OCI-LY3 (cell line): ENCODE measurements around the gene CCDC194.

Experiments used
- CTCF ChIP-seq: fragments of 200-600, 300-600 bp; sonication (generic); IDR thresholded peaks from 2 replicates; pipeline ENCODE4 v1.5.1; 2014; ENCODE audit warnings: antibody characterized with exemption, low read length, low read depth
- EZH2phosphoT487 ChIP-seq: fragments of 200-600 bp; shearing (Covaris generic); IDR thresholded peaks from 2 replicates; pipeline ENCODE4 v1.6.1; 2018; ENCODE audit warnings: antibody characterized with exemption, mixed run types, low read depth

DNA sequence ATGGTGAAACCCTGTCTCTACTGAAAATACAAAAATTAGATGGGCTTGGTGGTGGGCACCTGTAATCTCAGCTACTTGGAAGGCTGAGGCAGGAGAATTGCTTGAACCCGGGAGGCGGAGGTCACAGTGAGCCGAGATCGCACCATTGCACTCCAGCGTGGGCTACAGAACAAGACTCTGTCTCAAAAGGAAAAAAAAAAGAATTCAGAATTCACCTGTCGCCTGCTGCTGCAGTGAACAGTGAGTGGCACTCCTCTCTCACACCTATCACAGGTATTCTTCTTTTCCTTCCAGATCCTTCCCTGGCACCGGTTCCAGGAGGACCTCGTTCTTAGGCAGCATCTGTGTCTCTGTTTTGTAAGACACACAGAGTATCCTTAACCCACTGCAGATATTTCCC is 20.1 kb upstream of the CCDC194 start:
- TF ChIP-seq CTCF, result no peak
- TF ChIP-seq EZH2phosphoT487, result no peak
